ENCODE data around the gene MAPK11. TPM values are rescaled to one million over a fixed set of nuclear protein-coding genes. Genes with fewer than 3 reads are reported as not detected.

Gene MAPK11
- total RNA-seq, 1 experiment from 2014 or later, result 19.3 TPM

DNA sequence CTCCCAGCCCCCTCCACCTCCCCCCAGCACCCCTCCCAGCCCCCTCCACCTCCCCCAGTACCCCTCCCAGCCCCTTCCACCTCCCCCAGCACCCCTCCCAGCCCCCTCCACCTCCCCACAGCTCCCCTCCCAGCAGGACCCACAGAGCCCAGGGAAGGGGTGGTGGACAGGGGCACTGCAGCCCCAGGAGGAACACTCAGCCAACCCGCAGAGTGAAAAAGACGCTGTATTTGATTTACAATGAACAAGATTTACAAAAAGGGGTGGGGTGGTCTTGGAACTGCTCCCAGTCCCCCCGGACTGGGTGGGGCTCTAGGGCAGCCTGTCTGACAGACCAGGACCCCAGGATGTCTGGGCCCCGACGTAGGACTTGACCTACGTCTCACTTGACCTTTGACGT lies 4.6 kb upstream of the MAPK11 start:
- Histone ChIP-seq H2AFZ (ENCODE audit: low read depth, low read length, poor library complexity, severe bottlenecking) (no peak overlapping the region), H4K20me1 (ENCODE audit: insufficient read depth) (no peaks in the 10 kb centered on the region), H3K4me3 (replicated peaks in 1 of 2; ENCODE audit: low read depth in 1 of 2, low read length in 2 of 2) (no peak overlapping the region), H3K4me1 (ENCODE audit: control insufficient read depth in 1 of 2, insufficient read depth in 2 of 2, low read length in 2 of 2) (peaks cover 10 to 38% of the 10 kb centered on the region in 2 experiments), H3K9ac (ENCODE audit: low read length) (no peak overlapping the region), H3K27ac (ENCODE audit: low read depth, low read length) (peak overlapping the region; percentile 8; the same call in 1 of the 2 replicates), H3K4me2 (ENCODE audit: low read length) (no peak overlapping the region), H3K27me3 (ENCODE audit: insufficient read depth, low read length) (no peaks in the 10 kb centered on the region), H3K9me3 (ENCODE audit: control insufficient read depth in 1 of 2, insufficient read depth in 1 of 2, low read depth in 1 of 2, low read length in 2 of 2) (peaks cover 4 to 11% of the 10 kb centered on the region in 2 experiments; a peak in 2 of 4 replicates), H3K79me2 (ENCODE audit: insufficient read depth, low read length) (no peaks in the 10 kb centered on the region; the same call in 1 of the 2 replicates), H3K36me3 (ENCODE audit: control insufficient read depth in 1 of 2, insufficient read depth in 2 of 2, low read length in 2 of 2) (peaks cover 13 to 49% of the 10 kb centered on the region in 2 experiments), H3K9me2 (ENCODE audit: insufficient read depth) (no peaks in the 10 kb centered on the region)
- DNase-seq (ENCODE audit: low read depth, low spot score), result no peak
- no peak for ATAC-seq
- TF ChIP-seq ZFX (IDR thresholded peaks at IDR 0.05), result no peak
- no peak for TF ChIP-seq SIN3A (IDR thresholded peaks at IDR 0.05; ENCODE audit: low read depth)
- no peak for TF ChIP-seq JUND (IDR thresholded peaks at IDR 0.05)
- TF ChIP-seq EZH2phosphoT487 (IDR thresholded peaks at IDR 0.05; ENCODE audit: borderline replicate concordance), result no peak
- TF ChIP-seq, protein P1, sequence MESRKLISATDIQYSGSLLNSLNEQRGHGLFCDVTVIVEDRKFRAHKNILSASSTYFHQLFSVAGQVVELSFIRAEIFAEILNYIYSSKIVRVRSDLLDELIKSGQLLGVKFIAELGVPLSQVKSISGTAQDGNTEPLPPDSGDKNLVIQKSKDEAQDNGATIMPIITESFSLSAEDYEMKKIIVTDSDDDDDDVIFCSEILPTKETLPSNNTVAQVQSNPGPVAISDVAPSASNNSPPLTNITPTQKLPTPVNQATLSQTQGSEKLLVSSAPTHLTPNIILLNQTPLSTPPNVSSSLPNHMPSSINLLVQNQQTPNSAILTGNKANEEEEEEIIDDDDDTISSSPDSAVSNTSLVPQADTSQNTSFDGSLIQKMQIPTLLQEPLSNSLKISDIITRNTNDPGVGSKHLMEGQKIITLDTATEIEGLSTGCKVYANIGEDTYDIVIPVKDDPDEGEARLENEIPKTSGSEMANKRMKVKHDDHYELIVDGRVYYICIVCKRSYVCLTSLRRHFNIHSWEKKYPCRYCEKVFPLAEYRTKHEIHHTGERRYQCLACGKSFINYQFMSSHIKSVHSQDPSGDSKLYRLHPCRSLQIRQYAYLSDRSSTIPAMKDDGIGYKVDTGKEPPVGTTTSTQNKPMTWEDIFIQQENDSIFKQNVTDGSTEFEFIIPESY (IDR thresholded peaks at IDR 0.05; ENCODE audit: extremely low read depth, insufficient replicate concordance, low read length), result no peak
- no peak for TF ChIP-seq CEBPB (IDR thresholded peaks at IDR 0.05; ENCODE audit: low read depth)
- no peak for TF ChIP-seq YY1 (IDR thresholded peaks at IDR 0.05; ENCODE audit: extremely low read depth, insufficient replicate concordance, low read depth, low read length)
- no peak for TF ChIP-seq POLR2AphosphoS5 (IDR thresholded peaks at IDR 0.05; ENCODE audit: low read depth, low read length)
- TF ChIP-seq, protein P2, sequence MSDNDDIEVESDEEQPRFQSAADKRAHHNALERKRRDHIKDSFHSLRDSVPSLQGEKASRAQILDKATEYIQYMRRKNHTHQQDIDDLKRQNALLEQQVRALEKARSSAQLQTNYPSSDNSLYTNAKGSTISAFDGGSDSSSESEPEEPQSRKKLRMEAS (IDR thresholded peaks at IDR 0.05), result no peak
- RAD21 ChIA-PET (ENCODE audit: low non-redundant PET in 1 of 2, low total read pairs in 2 of 2, uncharacterized antibody in 2 of 2, unreplicated experiment in 2 of 2), result no interaction called here
- intact Hi-C loops (cut with micrococcal nuclease), result loop anchor here (1.0 kb wide), 2 partner anchors 53 to 68 kb away; partner anchors contain the start of gene DENND6B
- BruUV-seq (replicated peaks), result no TSS peak
- POLR2A ChIA-PET, result no interaction called here
- CTCF ChIA-PET, result no interaction called here
